ENCODE data around the gene ELOF1.
"Not testable (repeated sequence)": the region's sequence is repeated elsewhere in the genome, so short reads cannot be mapped to it uniquely, and the experiment has no call there.

Gene ELOF1

DNA sequence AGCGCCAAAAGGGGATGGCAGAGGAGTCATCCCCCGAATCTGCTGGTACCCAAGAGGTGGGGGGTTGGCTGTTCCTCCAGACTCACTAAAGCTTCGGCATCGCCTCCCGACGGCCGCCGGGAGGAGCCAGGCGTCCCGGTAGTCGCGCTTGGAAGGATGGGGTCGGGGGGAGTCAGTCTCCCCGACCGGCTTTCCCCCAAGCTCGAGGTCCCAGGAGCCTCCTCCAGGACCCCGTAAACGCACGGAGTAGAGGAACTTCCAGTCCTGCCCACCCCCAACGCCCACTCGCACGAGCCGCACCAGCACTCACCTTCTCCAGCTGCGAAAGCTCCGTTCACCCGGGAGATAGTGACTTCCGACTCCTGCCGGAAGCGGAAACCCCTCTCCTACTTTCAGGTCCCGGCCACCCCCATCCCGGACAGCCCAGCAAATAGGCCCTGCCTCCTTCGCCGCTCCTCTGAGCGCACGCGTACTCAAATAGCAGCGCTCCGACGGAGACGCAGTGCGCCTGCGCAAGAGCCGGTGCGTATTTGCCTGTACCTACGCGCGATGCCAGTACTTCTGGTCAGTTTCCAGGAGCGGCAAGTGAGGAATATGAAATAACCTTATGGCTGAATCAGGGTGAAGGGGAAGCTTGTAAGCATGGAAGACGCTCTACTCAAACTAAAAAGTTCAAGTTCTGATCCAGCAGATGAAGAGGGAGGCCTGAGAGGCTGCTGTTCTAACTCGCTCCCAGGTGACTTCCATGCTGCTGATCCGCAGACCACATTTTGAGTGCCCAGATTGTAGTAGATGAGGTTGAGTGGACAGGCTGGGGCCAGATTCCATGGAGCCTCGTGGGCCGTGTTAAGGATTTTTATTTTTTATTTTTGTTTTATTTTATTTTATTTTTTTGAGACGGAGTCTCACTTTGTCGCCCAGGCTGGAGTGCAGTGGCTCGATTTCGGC lies at the start of gene ELOF1:
ELOF1 (minus strand) TSS at position 350 of the 948 bp plus-strand sequence. CDS start 4,883 bp downstream, outside the sequence.
- DNase-seq (ENCODE audit: low read depth) = peak; percentile 97

DNA sequence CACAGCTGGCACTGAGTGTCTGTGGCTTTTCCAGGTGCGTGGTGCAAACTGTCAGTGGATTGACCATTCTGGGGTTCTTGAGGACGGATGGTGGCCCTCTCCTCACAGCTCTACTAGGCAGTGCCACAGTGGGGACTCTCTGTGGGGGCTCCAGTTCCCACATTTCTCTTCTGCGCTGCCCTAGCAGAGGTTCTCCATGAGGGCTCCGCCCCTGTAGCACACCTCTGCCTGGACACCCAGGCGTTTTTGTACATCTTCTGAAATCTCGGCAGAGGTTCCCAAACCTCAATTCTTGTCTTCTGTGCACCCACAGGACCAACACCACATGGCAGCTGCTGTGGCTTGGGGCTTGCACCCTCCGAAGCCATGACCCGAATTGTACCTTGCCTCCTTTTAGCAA lies 47.5 kb upstream of the ELOF1 start:
- no peak for DNase-seq (ENCODE audit: low read depth)

DNA sequence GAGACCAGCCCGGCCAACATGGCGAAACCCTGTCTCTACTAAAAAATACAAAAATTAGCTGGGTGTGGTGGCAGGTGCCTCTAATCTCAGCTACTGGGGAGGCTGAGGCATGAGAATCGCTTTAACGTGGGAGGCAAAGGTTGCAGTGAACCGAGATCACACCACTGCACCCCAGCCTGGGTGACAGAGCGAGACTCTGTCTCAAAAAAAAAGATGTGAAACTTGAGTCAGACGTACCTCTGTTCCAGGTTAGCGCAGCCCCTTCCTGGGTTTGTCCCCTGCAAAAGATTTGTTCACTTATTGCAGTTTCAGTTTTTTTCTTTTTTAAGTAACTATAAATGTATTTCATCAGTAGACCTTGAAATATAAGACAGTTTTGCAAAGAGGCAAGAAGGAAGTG lies 40.7 kb upstream of the ELOF1 start:
- DNase-seq (ENCODE audit: low read depth) = not testable (repeated sequence)

DNA sequence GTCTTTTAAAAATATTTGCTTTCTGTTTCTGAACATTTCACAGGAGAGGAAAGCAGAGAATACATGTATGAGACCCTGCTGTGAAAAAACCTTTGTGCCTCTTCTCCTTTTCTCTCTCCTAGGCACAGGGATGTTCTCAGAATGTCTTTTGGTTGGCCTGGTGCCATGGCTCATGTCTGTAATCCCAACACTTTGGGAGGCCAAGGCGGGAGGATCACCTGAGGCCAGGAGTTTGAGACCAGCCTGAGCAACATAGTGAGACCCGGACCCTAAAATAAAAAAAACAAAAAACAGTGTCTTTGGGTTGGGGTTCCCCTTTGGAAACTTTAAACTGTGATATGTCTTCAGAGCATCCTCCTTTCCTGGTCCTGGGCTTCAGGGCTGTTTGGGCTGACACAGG lies 39.7 kb upstream of the ELOF1 start:
- no peak for DNase-seq (ENCODE audit: low read depth)

DNA sequence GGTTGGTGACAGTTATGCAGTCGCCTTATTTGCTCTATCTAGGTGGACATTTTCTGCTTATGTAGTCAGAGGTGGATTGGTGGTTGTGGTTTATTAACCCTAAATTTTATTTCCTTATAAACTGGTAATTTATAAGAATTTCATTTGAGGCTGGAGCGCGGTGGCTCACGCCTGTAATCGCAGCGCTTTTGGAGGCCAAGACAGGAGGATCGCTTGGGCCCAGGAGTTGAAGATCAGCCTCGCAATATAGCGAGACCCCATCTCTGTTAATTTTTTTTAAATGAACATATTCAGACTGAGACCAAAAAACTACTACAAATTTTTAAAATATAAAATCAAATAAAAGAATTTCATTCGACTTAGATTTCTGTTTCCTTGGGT lies 39.1 kb upstream of the ELOF1 start:
- no peak for DNase-seq (ENCODE audit: low read depth)

DNA sequence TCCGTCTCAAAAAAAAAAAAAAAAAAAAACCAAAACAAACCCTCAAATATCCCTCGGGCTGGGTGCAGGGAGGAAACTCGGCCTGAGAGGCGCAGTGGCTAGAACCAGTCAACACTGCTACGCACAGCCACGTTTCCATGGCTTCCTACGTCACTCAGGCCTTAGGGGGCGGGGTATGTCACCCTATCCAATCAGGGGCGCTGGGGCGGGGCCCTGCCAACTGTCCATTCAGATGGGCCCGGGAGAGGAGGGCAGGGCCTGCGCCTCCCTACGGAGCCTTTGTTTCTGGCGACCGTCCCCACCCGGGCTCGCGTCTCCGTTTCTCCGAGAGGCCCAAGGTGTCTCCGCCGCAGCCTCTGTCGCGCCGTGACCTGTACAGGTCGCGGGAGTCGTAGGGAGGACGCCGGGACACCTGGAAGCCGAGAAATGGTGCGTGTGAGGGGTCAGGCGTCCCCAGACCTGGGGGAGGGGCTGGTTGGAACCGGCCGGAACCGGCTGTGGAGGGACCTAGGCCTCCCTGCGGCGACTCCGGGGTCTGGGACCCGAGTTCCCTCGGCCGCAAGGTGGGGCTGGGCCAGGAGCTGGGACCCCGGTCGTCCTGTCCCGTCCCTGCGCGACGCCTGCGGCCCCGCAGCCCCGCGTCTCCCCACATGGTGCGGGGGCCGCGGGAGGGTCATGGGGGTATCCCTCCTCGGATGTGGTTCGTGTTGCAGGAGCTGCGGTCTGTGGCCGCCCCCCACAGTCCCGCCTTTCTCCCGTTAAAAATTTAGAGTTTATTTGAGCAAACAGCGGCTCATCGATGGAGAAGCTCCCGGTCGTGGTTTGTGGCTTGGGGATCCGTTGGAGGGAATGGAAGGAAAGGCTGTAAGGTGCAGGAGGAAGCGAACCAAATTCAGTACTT lies 38.4 kb upstream of the ELOF1 start, which contains the start of gene ZNF627:
ZNF627 (plus strand) TSS at position 282 of the 901 bp plus-strand sequence; CDS start at position 427, 145 bp downstream.
- peak; percentile 96 for DNase-seq (ENCODE audit: low read depth)

DNA sequence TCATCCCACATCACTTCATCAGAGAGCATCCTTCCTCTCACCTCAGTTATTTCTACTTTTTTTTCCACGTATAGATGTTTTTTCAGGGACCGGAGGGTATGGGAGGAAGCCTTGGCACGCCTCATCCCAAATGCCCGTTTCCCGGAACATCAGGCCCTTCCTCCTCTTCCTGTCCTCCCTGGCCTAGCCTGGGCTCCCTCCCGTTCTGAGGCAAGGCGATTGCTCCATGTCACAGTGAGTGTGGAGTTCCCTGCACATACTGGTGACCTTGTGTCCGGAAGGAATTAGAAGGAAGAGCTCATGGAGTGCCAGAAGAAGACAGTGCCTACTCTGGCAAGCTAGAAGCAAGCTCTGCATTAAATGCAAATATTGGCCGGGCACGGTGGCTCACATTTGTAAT lies 37.1 kb upstream of the ELOF1 start:
- DNase-seq (ENCODE audit: low read depth) = no peak

DNA sequence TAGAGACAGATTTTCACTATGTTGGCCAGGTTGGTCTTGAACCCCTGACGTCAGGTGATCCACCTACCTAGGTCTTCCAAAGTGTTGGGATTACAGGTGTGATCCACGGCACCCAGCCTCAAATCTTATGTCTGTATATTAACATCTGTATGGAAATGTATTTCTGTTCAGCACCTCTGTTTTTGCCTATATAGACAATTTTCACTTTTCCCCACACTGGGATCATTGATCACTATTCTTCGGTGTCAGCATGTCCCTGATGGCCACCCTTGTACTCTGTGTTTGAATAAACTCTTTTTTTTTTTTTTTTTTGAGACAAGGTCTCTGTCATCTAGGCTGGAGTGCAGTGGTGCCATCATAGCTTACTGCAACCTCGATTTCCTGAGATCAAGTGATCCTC lies 35.1 kb upstream of the ELOF1 start:
- DNase-seq (ENCODE audit: low read depth) = no peak

DNA sequence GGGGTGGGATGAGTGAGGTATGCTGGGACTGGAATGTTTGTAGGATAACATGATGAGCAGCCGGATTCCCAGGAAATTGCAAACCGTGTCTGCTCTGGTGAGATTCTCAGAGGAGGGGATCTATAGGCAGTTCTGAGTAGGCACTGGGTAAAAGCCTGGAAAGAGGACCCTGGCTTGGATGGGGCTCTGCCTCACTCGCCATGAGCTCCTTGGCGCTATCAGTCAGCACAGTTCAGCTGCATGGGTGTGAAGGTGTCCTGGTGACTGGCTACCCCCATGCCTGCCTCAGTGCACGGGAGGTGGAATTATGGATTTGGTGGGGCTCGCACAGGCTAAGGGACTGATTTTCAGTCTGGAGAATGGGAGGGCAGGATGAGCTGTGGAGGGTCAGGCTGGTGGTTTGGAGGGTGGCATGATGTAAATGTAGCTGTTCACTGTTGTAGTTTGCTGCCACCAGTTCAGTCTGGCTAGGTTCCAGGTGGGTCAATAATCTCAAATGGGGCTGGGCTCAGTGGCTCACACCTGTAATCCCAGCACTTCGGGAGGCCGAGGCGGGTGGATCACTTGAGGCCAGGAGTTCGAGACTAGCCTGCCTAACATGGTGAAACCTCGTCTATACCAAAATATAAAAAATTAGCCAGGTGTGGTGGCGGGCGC lies 29.1 kb upstream of the ELOF1 start:
- DNase-seq (ENCODE audit: low read depth) = no peak

DNA sequence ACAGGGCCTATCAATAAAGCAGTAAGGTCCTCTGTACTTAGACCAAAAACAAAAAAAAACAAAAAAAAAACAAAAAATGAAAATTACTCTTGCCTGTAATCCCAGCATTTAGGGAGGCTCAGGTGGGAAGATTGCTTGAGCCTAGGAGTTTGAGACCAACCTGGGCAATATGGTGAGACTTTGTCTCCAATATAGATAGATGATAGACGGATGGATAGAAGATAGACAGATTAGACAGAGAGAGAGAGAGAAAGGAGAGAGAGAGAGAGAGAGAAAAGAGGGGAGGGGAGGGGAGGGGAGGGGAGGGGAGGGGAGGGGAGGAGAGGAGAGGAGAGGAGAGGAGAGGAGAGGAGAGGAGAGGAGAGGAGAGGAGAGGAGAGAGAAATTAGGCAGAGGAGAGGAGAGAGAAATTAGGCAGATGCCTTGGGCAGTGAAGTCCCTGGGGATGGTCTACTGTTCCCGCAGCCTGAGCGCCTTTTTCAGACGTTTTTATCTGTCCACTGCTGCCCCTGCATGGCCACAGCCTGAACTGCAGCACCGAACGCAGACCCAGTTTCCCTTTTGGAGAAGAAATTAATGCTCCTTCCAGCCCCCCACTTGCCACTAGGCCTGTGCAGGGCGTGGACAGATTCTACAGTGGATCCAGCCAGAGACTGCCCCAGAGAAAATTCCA lies 28.4 kb upstream of the ELOF1 start:
- peak; percentile 53 for DNase-seq (ENCODE audit: low read depth)

DNA sequence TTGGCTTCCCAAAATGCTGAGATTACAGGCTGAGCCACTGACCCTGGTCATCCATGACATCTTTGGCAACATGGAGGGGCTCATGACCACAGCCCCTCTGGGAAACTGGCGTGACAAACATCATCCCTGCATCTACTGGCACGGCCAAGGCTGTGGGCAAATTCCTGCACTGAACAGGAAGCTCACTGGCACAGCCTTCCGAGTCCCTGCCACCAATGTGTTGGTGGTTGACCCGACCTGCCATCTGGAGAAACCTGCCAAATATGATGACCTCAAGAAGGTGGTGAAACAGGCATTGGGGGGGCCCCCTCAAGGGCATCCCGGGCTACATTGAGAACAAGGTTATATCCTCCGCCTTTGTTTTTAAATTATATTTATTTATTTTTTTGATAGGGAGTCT lies 27.3 kb upstream of the ELOF1 start:
- no peak for DNase-seq (ENCODE audit: low read depth)

DNA sequence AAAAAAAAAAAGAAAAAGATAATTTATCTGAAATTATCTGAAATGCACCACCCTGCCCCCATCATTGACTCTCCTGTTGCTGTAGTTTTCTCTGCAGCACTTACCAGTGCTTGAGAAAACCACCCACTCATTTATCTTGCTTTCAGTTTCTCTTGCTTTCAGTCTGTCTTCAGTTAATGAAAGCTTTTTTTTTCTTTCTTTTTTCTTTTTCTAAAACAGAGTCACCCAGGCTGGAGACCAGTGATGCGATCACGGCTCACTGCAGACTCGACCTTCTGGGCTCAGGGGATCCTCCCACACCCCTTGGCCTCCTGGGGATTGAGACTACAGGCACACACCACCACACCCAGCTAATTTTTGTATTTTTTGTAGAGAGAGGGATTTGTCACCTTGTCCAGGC lies 22.7 kb upstream of the ELOF1 start:
- no peak for DNase-seq (ENCODE audit: low read depth)

DNA sequence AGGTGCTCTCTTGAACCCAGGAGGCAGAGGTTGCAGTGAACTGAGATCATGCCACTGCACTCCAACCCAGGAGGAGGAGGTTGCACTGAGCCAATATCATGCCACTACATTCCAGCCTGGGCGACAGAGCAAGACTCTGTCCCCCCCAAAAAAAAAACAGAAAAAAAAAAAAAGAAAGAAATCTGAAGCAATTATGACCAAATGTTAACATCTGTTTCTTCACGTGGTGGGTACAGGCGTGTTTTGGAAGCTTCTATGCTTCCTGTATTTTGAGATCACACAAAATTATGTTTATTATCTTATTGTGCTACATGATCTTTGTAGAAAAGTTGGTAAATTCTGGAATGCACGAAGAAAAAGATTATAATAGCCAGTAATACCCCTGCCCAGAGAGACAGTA lies 21.1 kb upstream of the ELOF1 start:
- no peak for DNase-seq (ENCODE audit: low read depth)

DNA sequence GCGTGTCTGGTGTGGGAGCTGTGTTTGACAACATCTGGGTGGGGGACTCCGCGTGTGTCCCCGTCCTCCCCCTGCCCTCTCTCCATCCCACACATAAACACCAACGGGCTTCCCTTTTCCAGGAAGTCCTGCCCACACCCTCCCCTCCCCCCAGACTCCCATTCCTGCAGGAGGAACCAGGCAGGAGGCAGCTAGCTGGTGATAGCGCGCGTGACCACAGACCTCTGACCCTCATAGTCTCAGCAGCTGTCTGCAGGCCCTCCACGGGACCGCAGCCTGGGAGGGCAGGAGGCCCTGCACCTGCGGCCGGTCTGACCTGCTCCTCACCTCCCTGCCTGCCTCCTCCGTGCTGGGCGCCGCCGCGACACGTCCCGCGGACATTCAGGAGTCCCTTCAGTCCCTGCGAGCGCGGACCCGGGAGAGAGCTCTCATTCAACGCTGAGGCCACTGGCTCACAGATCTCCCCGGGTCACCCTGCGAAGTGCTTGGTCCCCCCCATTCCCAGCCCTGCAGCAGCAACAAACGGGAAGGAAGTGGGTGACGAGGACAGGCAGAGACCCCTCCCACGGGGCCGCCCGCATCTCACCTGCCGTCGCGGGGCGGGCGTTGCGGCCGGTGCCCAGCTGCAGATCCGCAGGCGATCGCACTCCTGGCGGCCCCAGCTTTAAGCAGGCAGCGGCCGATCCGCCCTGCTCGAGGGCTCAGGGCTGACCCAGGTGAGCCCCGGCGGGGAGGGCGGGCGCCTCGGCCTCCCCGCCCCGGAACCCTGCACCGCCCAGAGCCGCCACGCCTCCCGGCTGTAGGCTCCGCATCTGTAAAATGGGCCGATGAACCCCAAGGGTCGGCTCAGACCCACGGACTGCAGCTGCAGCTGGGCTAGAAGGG lies 19.5 kb upstream of the ELOF1 start:
- no peak for DNase-seq (ENCODE audit: low read depth)

DNA sequence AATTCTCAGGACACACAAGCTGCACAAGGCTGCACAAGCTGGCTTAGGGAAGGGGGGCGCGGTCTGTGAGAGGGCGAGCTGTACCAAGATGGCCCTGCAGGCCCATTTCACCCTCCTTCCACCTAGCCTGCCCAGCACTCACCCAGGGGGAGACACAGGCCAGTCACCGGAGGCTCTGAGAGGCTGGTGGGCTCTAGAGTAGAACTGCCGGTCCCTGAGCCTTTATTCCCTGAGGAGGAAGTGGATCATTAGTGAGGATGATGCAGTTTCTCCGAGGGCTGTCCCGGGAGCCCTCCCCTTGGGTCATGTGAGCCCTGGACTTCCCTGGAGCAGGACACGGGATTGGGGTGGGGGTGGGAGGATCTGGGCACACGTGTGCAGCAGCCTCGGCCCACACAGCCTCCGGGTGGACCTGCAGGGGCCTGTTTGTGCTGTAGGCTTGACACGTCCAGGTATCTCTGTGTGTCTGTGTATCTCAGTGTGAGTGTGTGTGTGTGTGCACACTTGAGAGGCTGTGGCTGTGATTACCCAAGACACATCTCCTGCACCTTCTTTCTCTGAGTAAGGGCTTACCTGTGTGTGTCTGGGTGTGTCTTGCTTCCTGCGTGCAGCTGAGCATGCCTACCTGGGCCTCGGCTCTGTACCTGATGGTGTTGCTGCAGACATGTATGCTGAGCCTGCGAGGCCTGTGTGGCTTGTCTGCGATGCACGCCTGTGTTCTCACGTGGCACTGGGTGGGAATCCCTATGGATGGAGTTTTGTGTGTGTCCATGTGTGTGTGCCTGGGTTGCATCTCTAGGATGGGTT lies 18.6 kb upstream of the ELOF1 start, which contains the start of gene ACP5:
ACP5 (minus strand) TSS at position 195 of the 807 bp plus-strand sequence. CDS start 328 bp downstream, outside the sequence.
- no peak for DNase-seq (ENCODE audit: low read depth)

DNA sequence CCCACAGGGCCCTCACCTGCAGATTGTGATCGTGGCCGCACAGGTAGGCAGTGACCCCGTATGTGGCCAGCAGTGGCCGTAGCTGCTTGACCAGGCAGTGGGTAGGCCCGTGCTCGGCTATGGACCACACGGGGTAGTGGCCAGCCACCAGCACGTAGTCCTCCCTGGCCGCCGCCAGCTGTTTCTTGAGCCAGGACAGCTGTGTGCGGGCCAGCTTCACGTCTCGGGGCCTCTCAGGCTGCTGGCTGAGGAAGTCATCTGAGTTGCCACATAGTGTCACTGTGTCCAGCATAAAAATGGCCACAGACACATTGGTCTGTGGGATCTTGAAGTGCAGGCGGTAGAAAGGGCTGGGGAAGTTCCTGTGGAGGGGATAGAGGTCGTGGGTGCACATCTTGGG lies 17.2 kb upstream of the ELOF1 start:
- no peak for DNase-seq (ENCODE audit: low read depth)

DNA sequence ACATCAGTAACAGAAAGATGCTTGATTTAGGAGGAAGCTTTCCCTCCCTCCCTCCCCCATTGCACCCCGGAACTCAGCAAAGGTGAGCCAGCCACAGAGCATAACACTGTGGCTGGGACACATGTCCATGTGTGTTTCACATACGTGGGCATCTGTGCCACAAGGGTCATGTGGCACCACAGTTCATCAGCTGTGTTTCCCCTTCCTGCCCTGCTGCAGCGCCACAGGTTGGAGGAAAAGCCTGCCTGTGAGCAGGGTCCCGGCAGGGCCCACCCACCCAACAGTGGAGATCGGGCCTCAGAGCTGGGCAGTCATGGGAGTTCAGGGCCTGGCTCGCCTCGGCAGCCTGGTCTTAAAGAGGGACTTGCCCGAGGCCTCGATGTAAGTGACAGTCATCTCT lies 15.7 kb upstream of the ELOF1 start:
- DNase-seq (ENCODE audit: low read depth) = no peak

DNA sequence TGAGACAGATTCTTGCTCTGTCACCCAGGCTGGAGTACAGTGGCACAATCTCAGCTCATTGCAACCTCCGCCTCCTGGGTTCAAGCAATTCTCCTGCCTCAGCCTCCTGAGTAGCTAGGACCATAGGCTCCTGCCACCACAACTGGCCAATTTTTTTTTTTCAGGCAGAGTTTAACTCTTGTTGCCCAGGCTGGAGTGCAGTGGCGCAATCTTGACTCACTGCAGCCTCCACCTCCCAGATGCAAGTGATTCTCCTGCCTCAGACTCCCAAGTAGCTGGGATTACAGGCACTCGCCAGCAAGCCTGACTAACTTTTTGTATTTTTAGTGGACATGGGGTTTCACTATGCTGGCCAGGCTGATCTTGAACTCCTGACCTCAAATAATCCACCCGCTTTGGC lies 14.7 kb upstream of the ELOF1 start:
- DNase-seq (ENCODE audit: low read depth) = not testable (repeated sequence)

DNA sequence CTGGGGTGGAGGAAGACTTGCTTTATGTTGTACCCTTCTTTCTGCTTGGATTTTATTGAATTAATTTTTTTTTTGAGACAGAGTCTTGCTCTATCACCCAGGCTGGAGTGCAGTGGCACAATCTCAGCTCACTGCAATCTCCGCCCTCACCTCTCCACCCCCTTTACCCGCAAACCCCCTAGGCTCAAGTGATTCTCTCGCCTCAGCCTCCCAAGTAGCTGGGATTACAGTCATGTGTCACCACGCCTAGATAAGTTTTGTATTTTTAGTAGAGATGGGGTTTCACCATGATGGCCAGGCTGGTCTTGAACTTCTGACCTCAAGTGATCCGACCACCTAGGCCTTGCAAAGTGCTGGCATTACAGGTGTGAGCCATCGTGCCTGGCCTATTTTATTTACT lies 14.3 kb upstream of the ELOF1 start:
- not testable (repeated sequence) for DNase-seq (ENCODE audit: low read depth)

DNA sequence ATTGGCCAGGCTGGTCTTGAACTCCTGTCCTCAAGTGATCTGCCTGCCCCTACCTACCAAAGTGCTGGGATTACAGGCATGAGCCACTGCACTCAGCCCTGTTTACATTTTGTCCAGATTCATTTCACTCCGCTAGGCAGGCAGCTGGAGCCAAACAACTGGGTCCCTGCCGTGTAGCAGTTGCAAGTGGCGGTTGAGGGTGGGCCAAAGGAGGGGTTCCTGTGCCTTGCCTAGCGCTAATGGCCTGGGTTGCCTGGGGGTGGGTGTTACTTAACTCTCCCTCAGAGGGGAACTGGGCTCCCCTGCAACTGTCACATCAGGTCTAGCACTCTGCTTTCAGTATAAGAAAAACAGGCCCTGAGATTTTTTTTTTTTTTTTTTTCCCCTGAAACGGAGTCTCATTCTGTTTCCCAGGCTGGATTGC lies 11.0 kb upstream of the ELOF1 start:
- DNase-seq (ENCODE audit: low read depth) = no peak

Measured in fibroblast of the conjunctiva (primary cell).